Neural progenitor cell (in vitro differentiated cells): ENCODE data around the gene ABCC5.
"Not testable (repeated sequence)": the region's sequence is repeated elsewhere in the genome, so short reads cannot be mapped to it uniquely, and the experiment has no call there.

Source experiments
- EZH2 ChIP-seq: fragments of 200-600 bp; sonication (generic); IDR thresholded peaks from 2 replicates; pipeline ENCODE4 v1.6.1; 2017; ENCODE audit warnings: antibody characterized with exemption, mild to moderate bottlenecking, moderate library complexity
- TF ChIP-seq, protein P1 (sequence below): fragments of 200-600 bp; sonication (generic); IDR thresholded peaks from 2 replicates; pipeline ENCODE4 v1.5.1; 2017; ENCODE audit warnings: antibody characterized with exemption, mild to moderate bottlenecking

DNA sequence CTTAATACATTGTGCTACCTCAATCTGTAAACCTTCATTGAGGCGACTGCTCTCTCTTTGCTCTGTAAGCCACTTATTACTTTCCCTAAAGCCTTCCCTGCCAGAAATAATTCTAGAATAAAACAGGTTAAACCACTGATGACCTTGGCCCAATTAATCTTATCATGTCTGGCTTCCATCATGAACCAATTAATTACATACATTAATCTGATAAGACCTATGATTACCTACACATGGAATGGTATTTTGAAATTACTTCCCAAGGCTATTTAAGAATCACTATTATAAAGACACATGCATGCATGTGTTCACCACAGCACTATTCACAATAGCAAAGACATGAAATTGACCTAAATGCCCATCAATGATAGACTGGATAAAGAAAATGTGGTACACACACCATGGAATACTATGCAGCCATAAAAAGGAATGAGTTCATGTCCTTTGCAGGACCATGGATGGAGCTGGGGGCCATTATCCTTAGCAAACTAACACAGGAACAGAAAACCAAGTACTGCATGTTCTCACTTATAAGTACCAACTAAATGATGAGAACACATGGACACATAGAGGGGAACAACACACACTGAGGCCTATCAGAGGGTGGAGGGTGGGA, 10.7 kb upstream of the ABCC5 start:
- TF ChIP-seq, protein P1, sequence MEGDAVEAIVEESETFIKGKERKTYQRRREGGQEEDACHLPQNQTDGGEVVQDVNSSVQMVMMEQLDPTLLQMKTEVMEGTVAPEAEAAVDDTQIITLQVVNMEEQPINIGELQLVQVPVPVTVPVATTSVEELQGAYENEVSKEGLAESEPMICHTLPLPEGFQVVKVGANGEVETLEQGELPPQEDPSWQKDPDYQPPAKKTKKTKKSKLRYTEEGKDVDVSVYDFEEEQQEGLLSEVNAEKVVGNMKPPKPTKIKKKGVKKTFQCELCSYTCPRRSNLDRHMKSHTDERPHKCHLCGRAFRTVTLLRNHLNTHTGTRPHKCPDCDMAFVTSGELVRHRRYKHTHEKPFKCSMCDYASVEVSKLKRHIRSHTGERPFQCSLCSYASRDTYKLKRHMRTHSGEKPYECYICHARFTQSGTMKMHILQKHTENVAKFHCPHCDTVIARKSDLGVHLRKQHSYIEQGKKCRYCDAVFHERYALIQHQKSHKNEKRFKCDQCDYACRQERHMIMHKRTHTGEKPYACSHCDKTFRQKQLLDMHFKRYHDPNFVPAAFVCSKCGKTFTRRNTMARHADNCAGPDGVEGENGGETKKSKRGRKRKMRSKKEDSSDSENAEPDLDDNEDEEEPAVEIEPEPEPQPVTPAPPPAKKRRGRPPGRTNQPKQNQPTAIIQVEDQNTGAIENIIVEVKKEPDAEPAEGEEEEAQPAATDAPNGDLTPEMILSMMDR: not testable (repeated sequence)
- not testable (repeated sequence) for TF ChIP-seq EZH2
